ENCODE data around the gene ZNF501. TPM values are rescaled to one million over a fixed set of nuclear protein-coding genes. Genes with fewer than 3 reads are reported as not detected.

ZNF501 gene
- total RNA-seq, 4 donors from 2014 or later = 1.0 to 9.9 (median 4.1) TPM

DNA sequence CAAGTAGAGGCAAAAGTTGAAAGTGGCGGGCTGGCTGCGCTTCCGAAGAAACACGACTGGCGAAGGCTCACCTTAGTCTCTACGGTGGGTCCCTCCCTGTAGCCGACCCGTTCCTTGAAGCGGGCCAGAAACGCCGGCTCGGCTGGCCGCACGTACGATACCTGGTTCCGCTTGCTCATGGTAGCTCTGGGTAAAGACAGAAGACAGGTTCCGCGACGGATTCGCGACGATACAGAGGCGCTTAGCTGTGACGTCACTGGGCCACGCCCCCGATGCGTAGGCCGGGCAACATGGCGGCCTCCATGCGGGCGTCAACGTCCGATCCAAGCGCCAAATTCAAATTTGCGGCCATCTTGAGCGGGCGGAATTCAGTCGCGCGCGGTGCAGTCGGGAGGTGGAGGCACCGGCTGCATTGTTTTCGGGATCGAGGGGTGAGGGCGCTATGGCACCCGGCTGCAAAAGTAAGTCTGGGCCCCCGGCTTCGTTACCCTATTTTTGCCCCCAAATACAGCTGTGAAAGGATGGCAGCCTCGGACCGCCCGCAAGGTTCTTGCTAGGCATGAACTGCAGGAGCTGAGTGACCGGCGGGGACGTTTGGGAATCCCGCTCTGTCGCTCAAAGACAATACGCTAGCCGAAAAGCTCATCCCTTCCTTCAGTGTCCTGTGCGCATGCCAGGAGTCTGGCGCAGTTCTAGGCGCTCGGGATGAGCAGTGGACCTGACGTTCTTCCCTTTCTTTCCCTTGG is 32.2 kb downstream of the ZNF501 start, which contains the start of the genes KIAA1143 and KIF15:
KIAA1143 (minus strand) TSS at position 196 of the 746 bp plus-strand sequence; CDS start at position 179, 17 bp downstream.
KIF15 (plus strand) TSS at position 371 of the 746 bp plus-strand sequence; CDS start at position 443, 72 bp downstream.
- TF ChIP-seq, protein P1, sequence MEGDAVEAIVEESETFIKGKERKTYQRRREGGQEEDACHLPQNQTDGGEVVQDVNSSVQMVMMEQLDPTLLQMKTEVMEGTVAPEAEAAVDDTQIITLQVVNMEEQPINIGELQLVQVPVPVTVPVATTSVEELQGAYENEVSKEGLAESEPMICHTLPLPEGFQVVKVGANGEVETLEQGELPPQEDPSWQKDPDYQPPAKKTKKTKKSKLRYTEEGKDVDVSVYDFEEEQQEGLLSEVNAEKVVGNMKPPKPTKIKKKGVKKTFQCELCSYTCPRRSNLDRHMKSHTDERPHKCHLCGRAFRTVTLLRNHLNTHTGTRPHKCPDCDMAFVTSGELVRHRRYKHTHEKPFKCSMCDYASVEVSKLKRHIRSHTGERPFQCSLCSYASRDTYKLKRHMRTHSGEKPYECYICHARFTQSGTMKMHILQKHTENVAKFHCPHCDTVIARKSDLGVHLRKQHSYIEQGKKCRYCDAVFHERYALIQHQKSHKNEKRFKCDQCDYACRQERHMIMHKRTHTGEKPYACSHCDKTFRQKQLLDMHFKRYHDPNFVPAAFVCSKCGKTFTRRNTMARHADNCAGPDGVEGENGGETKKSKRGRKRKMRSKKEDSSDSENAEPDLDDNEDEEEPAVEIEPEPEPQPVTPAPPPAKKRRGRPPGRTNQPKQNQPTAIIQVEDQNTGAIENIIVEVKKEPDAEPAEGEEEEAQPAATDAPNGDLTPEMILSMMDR (IDR thresholded peaks at IDR 0.05) = no peak
- peak; percentile 54 to 72 for TF ChIP-seq POLR2A (IDR thresholded peaks at IDR 0.05)
- H3K27me3 ChIP-seq = no peaks in the 10 kb centered on the region
- H3K9me3 ChIP-seq = no peaks in the 10 kb centered on the region

DNA sequence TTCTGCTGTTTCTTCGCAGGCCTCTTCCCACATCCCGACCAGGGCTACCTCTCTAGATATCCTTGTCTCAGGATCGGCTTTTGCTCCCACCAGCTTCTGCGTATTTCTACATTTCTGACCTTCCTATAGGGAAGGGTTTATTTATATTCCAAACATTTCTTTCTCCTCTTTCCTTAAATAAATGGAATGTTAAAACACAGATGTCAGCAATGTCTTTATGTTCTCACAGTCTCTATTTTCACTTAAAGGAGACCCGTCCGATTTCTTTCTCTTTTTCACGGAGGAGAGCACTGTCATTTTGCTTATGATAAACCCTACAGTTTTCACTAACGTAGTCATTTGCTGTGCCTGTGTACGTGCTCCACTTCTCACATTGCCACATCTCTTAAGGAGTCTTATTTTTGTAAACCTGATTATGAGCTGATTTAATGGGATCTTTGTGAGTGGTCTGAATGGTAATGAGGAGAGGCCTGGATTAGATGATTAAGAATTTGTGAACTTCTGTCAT is 32.8 kb downstream of the ZNF501 start:
- peaks cover 4 to 18% (median 5%) of the 10 kb centered on the region in 4 donors for H3K4me1 ChIP-seq
- TF ChIP-seq POLR2A (IDR thresholded peaks at IDR 0.05) = no peak
- TF ChIP-seq, protein P1 (IDR thresholded peaks at IDR 0.05) = no peak
- peak overlapping the region; percentile 73 to 85 (median 78) for H3K4me3 ChIP-seq
- DNase-seq = no peak
- no peaks in the 10 kb centered on the region for H3K27me3 ChIP-seq
- no peaks in the 10 kb centered on the region for H3K9me3 ChIP-seq
- H3K27ac ChIP-seq = peak overlapping the region in 1 of 4 donors; percentile 25
- H3K36me3 ChIP-seq = no peaks in the 10 kb centered on the region

More for the DNA sequence above, 32.2 kb downstream of the ZNF501 start, which contains the start of the genes KIAA1143 and KIF15:
- Histone ChIP-seq H3K27ac (peak within 1 kb of the TSS; percentile 54 to 79 (median 74)), H3K4me3 (peak within 1 kb of the TSS; percentile 73 to 85 (median 78)), H3K36me3 (no peaks in the 10 kb centered on the region), H3K4me1 (peaks cover 4 to 18% (median 5%) of the 10 kb centered on the region in 4 donors)
- peak; percentile 96 to 99 (median 98) for DNase-seq

DNA sequence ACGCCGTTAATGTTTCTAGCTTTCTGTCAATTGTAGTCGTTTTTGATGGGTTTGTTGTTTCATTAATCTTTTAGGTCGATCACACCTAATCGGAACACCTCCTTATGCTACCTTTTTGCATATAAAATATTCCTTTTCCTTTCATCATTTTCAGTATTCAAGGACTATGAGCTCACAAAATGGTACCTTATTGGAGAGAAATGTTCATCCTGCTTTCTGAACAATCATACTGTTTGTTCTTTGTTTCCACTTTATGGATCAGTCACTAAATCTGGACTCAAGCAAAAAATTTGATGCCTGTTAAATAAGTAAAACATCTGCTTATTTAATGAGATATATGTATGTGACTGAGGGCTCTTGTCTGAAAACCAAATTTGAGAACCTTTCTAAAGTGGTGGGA is 33.3 kb downstream of the ZNF501 start:
- DNase-seq = no peak
- H3K4me3 ChIP-seq = peak overlapping the region in 1 of 4 donors; percentile 73
- TF ChIP-seq, protein P1 (IDR thresholded peaks at IDR 0.05) = no peak
- no peak for TF ChIP-seq POLR2A (IDR thresholded peaks at IDR 0.05)
- no peaks in the 10 kb centered on the region for H3K36me3 ChIP-seq
- no peak overlapping the region for H3K27ac ChIP-seq
- no peaks in the 10 kb centered on the region for H3K9me3 ChIP-seq
- peaks cover 4 to 18% (median 5%) of the 10 kb centered on the region in 4 donors for H3K4me1 ChIP-seq
- no peaks in the 10 kb centered on the region for H3K27me3 ChIP-seq

DNA sequence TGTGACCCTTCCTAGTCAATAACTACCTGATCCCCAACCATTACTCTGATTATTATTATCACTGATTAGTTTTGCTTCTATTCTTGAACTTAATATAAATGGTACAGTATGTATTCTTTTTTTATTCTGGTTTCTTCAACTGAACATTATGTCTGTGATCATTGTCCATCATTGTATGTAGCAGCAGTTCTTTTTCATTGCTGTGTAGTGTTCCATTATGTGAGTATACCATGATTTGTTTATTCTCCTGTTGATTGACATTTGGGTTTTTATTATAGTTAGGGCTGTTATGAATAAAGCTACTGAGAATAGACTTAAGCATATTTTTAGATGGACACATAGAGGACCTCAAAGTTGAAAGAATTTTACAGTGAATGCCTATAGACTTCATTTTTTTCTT is 34.8 kb downstream of the ZNF501 start:
- TF ChIP-seq POLR2A (IDR thresholded peaks at IDR 0.05) = no peak
- TF ChIP-seq, protein P1 (IDR thresholded peaks at IDR 0.05) = no peak

DNA sequence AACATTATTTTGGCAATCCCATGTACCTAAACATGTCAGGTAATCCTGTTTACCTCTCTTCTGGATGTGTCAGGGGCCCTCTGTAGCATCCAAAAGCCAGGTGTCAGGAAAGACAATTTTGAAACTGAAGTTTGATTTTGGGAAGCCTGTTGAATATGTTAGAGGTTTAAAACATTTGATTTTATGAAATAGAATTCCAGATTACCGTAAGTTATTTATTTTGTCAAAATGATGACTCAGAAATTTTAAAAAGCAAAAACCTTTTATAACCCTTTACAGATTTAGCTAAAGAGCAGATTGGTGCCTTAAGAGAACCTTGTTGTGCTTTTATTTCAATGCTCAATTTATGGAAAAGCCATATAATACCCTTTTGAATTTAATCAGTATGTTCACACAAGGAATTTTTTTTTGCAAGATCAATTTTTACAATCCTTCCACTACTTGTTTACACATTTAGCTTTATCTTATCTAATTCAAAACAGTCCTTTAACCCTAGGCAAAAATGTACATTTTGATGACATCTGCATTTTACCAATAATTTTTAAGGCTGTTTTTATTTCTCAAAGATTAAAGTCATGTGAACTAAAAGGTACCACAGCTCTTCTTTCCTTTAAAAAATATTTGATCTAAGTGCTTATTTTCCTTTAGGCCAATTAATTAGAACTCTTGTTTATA is 42.1 kb downstream of the ZNF501 start:
- Histone ChIP-seq H3K27me3 (no peaks in the 10 kb centered on the region), H3K9me3 (peaks cover 0 to 19% (median 0%) of the 10 kb centered on the region in 4 donors), H3K27ac (no peak overlapping the region), H3K36me3 (no peaks in the 10 kb centered on the region), H3K4me3 (no peak overlapping the region), H3K4me1 (no peaks in the 10 kb centered on the region)
- no peak for DNase-seq
- TF ChIP-seq, protein P1 (IDR thresholded peaks at IDR 0.05) = no peak
- no peak for TF ChIP-seq POLR2A (IDR thresholded peaks at IDR 0.05)

More for the DNA sequence above, 34.8 kb downstream of the ZNF501 start:
- peaks cover 4 to 18% (median 5%) of the 10 kb centered on the region in 4 donors for H3K4me1 ChIP-seq
- H3K27ac ChIP-seq = no peak overlapping the region
- no peak for DNase-seq
- no peak overlapping the region for H3K4me3 ChIP-seq
- H3K36me3 ChIP-seq = no peaks in the 10 kb centered on the region
- no peaks in the 10 kb centered on the region for H3K27me3 ChIP-seq
- no peaks in the 10 kb centered on the region for H3K9me3 ChIP-seq

All from Peyer's patch (tissue), 4 donors.